Kidney epithelial cell (primary cell): ENCODE results near the gene ALPL. TPM values are rescaled to one million over a fixed set of nuclear protein-coding genes. Genes with fewer than 3 reads are reported as not detected.

Experiments
- DNase-seq: peaks from one replicate; pipeline ENCODE4 v3.0.0-alpha.2; 2010; ENCODE audit warnings: low read depth
- H3K27me3 ChIP-seq: 2 replicates; pipeline ENCODE4 v1.6.0; 2011; ENCODE audit warnings: low read length; ENCODE audit not compliant: control insufficient read depth, insufficient read depth
- H3K36me3 ChIP-seq: 2 replicates; pipeline ENCODE4 v1.5.1; 2011; ENCODE audit warnings: low read length; ENCODE audit not compliant: control insufficient read depth, insufficient read depth
- H3K4me3 ChIP-seq: 2 replicates; pipeline ENCODE4 v1.5.1; 2011; ENCODE audit warnings: low read depth, mild to moderate bottlenecking, control low read depth, low read length
- CTCF ChIP-seq: IDR thresholded peaks from 2 replicates; pipeline ENCODE4 v1.5.1; 2011; ENCODE audit warnings: mild to moderate bottlenecking, moderate library complexity, low read length, control low read depth, inconsistent platforms; ENCODE audit not compliant: insufficient read depth, poor library complexity, severe bottlenecking
- total RNA-seq: library from RNA; depleted of rRNA; stranded (reverse); fragments of >200 nt; gene quantifications from 2 replicates; pipeline ENCODE4 v1.2.3, GENCODE V29; 2015

ALPL gene
- total RNA-seq, 1 donor from 2014 or later: 5.1 TPM

GRCh38 chr1:21598904-21599303 lies 89.7 kb downstream of the ALPL start:
- no peak for DNase-seq
- Histone ChIP-seq H3K4me3 (no peak overlapping the region), H3K36me3 (no peaks in the 10 kb centered on the region), H3K27me3 (no peaks in the 10 kb centered on the region)
- TF ChIP-seq CTCF: no peak

- DNase-seq: no peak
- Histone ChIP-seq H3K4me3 (no peak overlapping the region), H3K27me3 (no peaks in the 10 kb centered on the region), H3K36me3 (no peaks in the 10 kb centered on the region)
- TF ChIP-seq CTCF: no peak
Observed at GRCh38 chr1:21599402-21599801, 90.2 kb downstream of the ALPL start.

- DNase-seq: no peak
- Histone ChIP-seq H3K4me3 (no peak overlapping the region), H3K27me3 (no peaks in the 10 kb centered on the region), H3K36me3 (no peaks in the 10 kb centered on the region)
- TF ChIP-seq CTCF: no peak
Observed at GRCh38 chr1:21601278-21602048, 92.2 kb downstream of the ALPL start.

GRCh38 chr1:21603177-21604138 lies 94.2 kb downstream of the ALPL start:
- H3K27me3 ChIP-seq: no peaks in the 10 kb centered on the region
- no peak for DNase-seq
- no peak overlapping the region for H3K4me3 ChIP-seq
- TF ChIP-seq CTCF: no peak
- H3K36me3 ChIP-seq: no peaks in the 10 kb centered on the region

- no peak overlapping the region for H3K4me3 ChIP-seq
- H3K36me3 ChIP-seq: no peaks in the 10 kb centered on the region
- no peak for TF ChIP-seq CTCF
- no peak for DNase-seq
- no peaks in the 10 kb centered on the region for H3K27me3 ChIP-seq
Observed at GRCh38 chr1:21604208-21604957, 95.2 kb downstream of the ALPL start.
